Neutrophil (primary cell): ENCODE data around the gene MBNL2.

Experiments used
- H3K27ac ChIP-seq: fragments of 200-600 bp; sonication (generic); 2 replicates; pipeline ENCODE4 v1.5.1; 2016; ENCODE audit warnings: mild to moderate bottlenecking, moderate library complexity
- H3K27me3 ChIP-seq: fragments of 200-600 bp; sonication (generic); 2 replicates; pipeline ENCODE4 v1.6.0; 2016; ENCODE audit warnings: mild to moderate bottlenecking
- H3K36me3 ChIP-seq: fragments of 200-600 bp; sonication (generic); 2 replicates; pipeline ENCODE4 v1.5.1; 2017
- H3K4me1 ChIP-seq, 2 experiments: fragments of 200-600 bp in 1 of 2; sonication (generic) in 1 of 2; 1 replicate in 1 of 2; 2 replicates in 1 of 2; pipeline versions ENCODE4 v1.5.1 to v1.6.1; 2013 to 2016; ENCODE audit warnings: low read depth in 1 of 2, low read length in 1 of 2, mild to moderate bottlenecking in 1 of 2, moderate library complexity in 1 of 2; ENCODE audit not compliant: control insufficient read depth in 1 of 2, insufficient read depth in 1 of 2
- H3K4me3 ChIP-seq, 2 experiments: fragments of 200-600 bp in 1 of 2; sonication (generic) in 1 of 2; 1 replicate in 1 of 2; 2 replicates in 1 of 2; pipeline ENCODE4 v1.5.1; 2013 to 2016; ENCODE audit warnings: low read depth in 1 of 2, low read length in 1 of 2, mild to moderate bottlenecking in 1 of 2, moderate library complexity in 1 of 2
- H3K9me3 ChIP-seq: fragments of 200-600 bp; sonication (generic); 2 replicates; pipeline ENCODE4 v1.5.1; 2016
- TF ChIP-seq, protein P1 (sequence below): fragments of 200-600 bp; sonication (generic); IDR thresholded peaks from 2 replicates; pipeline ENCODE4 v1.5.1; 2016; ENCODE audit warnings: antibody characterized with exemption

Gene MBNL2

GRCh38 chr13:97425590-97425989 is 203.5 kb downstream of the MBNL2 start:
- no peaks in the 10 kb centered on the region for H3K36me3 ChIP-seq
- no peaks in the 10 kb centered on the region for H3K27me3 ChIP-seq
- no peak overlapping the region for H3K27ac ChIP-seq
- H3K9me3 ChIP-seq, result no peaks in the 10 kb centered on the region
- peaks cover 0 to 5% of the 10 kb centered on the region in 2 experiments for H3K4me1 ChIP-seq
- no peak overlapping the region for H3K4me3 ChIP-seq
- TF ChIP-seq, protein P1, sequence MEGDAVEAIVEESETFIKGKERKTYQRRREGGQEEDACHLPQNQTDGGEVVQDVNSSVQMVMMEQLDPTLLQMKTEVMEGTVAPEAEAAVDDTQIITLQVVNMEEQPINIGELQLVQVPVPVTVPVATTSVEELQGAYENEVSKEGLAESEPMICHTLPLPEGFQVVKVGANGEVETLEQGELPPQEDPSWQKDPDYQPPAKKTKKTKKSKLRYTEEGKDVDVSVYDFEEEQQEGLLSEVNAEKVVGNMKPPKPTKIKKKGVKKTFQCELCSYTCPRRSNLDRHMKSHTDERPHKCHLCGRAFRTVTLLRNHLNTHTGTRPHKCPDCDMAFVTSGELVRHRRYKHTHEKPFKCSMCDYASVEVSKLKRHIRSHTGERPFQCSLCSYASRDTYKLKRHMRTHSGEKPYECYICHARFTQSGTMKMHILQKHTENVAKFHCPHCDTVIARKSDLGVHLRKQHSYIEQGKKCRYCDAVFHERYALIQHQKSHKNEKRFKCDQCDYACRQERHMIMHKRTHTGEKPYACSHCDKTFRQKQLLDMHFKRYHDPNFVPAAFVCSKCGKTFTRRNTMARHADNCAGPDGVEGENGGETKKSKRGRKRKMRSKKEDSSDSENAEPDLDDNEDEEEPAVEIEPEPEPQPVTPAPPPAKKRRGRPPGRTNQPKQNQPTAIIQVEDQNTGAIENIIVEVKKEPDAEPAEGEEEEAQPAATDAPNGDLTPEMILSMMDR, result no peak

- Histone ChIP-seq H3K4me1 (peaks cover 0 to 5% of the 10 kb centered on the region in 2 experiments), H3K36me3 (no peaks in the 10 kb centered on the region), H3K27me3 (no peaks in the 10 kb centered on the region), H3K27ac (no peak overlapping the region), H3K9me3 (no peaks in the 10 kb centered on the region), H3K4me3 (no peak overlapping the region)
- TF ChIP-seq, protein P1, result no peak
Observed at GRCh38 chr13:97426695-97427094, 204.6 kb downstream of the MBNL2 start.

GRCh38 chr13:97429681-97430081 is 207.5 kb downstream of the MBNL2 start:
- TF ChIP-seq, protein P1, result no peak
- Histone ChIP-seq H3K4me3 (no peak overlapping the region), H3K27ac (no peak overlapping the region), H3K4me1 (peaks cover 11 to 17% of the 10 kb centered on the region in 2 experiments), H3K27me3 (peaks cover 4% of the 10 kb centered on the region), H3K36me3 (no peaks in the 10 kb centered on the region), H3K9me3 (no peaks in the 10 kb centered on the region)

DNA sequence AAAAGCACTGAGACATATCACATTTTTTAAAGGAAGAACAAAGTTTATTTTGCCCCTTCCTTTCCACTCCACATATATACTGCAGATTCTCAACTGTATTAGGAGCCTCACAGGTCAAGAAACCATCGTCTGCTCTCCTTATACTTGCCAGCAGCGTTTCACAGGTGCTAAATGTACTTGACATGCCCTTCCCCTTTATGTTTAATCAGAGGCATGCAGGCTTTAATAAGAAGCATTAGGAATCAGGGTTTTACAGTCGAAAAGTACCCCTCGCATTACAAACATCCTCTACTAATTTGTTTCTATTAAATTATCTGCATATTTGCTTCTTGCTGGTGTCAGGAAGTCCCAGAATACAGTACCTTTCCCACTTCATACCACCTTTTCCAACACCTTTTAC is 208.2 kb downstream of the MBNL2 start:
- Histone ChIP-seq H3K4me1 (peaks cover 15 to 22% of the 10 kb centered on the region in 2 experiments), H3K4me3 (no peak overlapping the region), H3K9me3 (no peaks in the 10 kb centered on the region), H3K27ac (no peak overlapping the region), H3K36me3 (no peaks in the 10 kb centered on the region), H3K27me3 (peaks cover 10% of the 10 kb centered on the region)
- TF ChIP-seq, protein P1, result no peak

GRCh38 chr13:97431171-97431764 is 209.1 kb downstream of the MBNL2 start:
- TF ChIP-seq, protein P1, result no peak
- peaks cover 15 to 22% of the 10 kb centered on the region in 2 experiments for H3K4me1 ChIP-seq
- no peak overlapping the region for H3K4me3 ChIP-seq
- peaks cover 10% of the 10 kb centered on the region for H3K27me3 ChIP-seq
- H3K9me3 ChIP-seq, result no peaks in the 10 kb centered on the region
- H3K27ac ChIP-seq, result no peak overlapping the region
- no peaks in the 10 kb centered on the region for H3K36me3 ChIP-seq
